ENCODE data around the gene ZC3H14.
A peak's percentile ranks its signal among the peaks of the same experiment; 100 is the strongest.
"Not testable (repeated sequence)": the region's sequence is repeated elsewhere in the genome, so short reads cannot be mapped to it uniquely, and the experiment has no call there.

Gene ZC3H14
- total RNA-seq: 34.1 to 44.3 (median 40.1) reads per million in 3 donors

GRCh38 chr14:88562831-88563686 is at the start of gene ZC3H14:
Gene ZC3H14, plus strand, starts transcription at chr14:88563037. Its CDS starts 97 bp downstream, at chr14:88563134.
- Histone ChIP-seq H3K9me3 (ENCODE audit: control insufficient read depth, low read length) (no peaks in the 10 kb centered on the region), H3K4me1 (ENCODE audit: control insufficient read depth, insufficient read depth, low read length, poor library complexity, severe bottlenecking) (peaks cover 13% of the 10 kb centered on the region), H3K27me3 (replicated peaks; ENCODE audit: control insufficient read depth, insufficient read depth, low read length, poor library complexity, severe bottlenecking) (no peaks in the 10 kb centered on the region), H3K36me3 (ENCODE audit: control insufficient read depth, insufficient read depth, low read length) (no peaks in the 10 kb centered on the region), H3K27ac (ENCODE audit: insufficient read depth, low read length, poor library complexity, severe bottlenecking) (peak within 1 kb of the TSS; percentile 62), H3K4me3 (ENCODE audit: insufficient read depth, low read depth, low read length, poor library complexity, severe bottlenecking) (peak within 1 kb of the TSS; percentile 92)
- peak; percentile 75 to 79 (median 76) for DNase-seq

GRCh38 chr14:88515499-88516221 is 47.2 kb upstream of the ZC3H14 start:
- Histone ChIP-seq H3K9me3 (ENCODE audit: control insufficient read depth, low read length) (no peaks in the 10 kb centered on the region), H3K27me3 (replicated peaks; ENCODE audit: control insufficient read depth, insufficient read depth, low read length, poor library complexity, severe bottlenecking) (peaks cover 3% of the 10 kb centered on the region), H3K4me3 (ENCODE audit: insufficient read depth, low read depth, low read length, poor library complexity, severe bottlenecking) (no peak overlapping the region), H3K36me3 (ENCODE audit: control insufficient read depth, insufficient read depth, low read length) (no peaks in the 10 kb centered on the region), H3K27ac (ENCODE audit: insufficient read depth, low read length, poor library complexity, severe bottlenecking) (no peak overlapping the region), H3K4me1 (ENCODE audit: control insufficient read depth, insufficient read depth, low read length, poor library complexity, severe bottlenecking) (no peaks in the 10 kb centered on the region)
- DNase-seq: no peak

DNA sequence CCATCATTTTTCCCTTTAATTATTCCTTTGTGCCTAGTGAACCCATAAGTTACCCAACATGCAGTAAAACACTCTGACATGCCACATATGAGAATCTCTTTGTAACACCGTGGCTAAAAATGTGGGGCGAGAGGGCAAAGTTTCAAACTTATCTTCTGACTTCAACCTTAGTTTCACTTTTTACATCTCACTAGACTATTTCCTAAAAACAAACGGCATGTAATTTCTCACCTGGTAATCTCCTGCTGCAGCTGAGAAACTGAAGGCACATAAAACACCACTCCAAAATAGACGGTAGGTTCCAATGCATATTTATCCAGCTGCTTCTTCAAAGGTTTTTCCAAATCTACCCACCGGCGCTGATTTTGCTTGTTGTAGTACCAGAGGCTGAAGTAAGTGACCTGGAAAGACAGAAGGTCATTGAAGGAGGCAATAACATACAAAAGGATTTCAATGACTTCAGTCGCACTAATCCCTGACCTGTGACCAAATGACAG is 45.9 kb upstream of the ZC3H14 start:
- DNase-seq: no peak
- peaks cover 3% of the 10 kb centered on the region for H3K27me3 ChIP-seq (replicated peaks; ENCODE audit: control insufficient read depth, insufficient read depth, low read length, poor library complexity, severe bottlenecking)
- H3K27ac ChIP-seq (ENCODE audit: insufficient read depth, low read length, poor library complexity, severe bottlenecking): no peak overlapping the region
- H3K4me3 ChIP-seq (ENCODE audit: insufficient read depth, low read depth, low read length, poor library complexity, severe bottlenecking): no peak overlapping the region
- H3K9me3 ChIP-seq (ENCODE audit: control insufficient read depth, low read length): no peaks in the 10 kb centered on the region
- H3K4me1 ChIP-seq (ENCODE audit: control insufficient read depth, insufficient read depth, low read length, poor library complexity, severe bottlenecking): no peaks in the 10 kb centered on the region
- H3K36me3 ChIP-seq (ENCODE audit: control insufficient read depth, insufficient read depth, low read length): no peaks in the 10 kb centered on the region

- Histone ChIP-seq H3K27ac (ENCODE audit: insufficient read depth, low read length, poor library complexity, severe bottlenecking) (no peak overlapping the region), H3K27me3 (replicated peaks; ENCODE audit: control insufficient read depth, insufficient read depth, low read length, poor library complexity, severe bottlenecking) (no peaks in the 10 kb centered on the region), H3K4me1 (ENCODE audit: control insufficient read depth, insufficient read depth, low read length, poor library complexity, severe bottlenecking) (no peaks in the 10 kb centered on the region), H3K9me3 (ENCODE audit: control insufficient read depth, low read length) (no peaks in the 10 kb centered on the region), H3K36me3 (ENCODE audit: control insufficient read depth, insufficient read depth, low read length) (no peaks in the 10 kb centered on the region), H3K4me3 (ENCODE audit: insufficient read depth, low read depth, low read length, poor library complexity, severe bottlenecking) (no peak overlapping the region)
- no peak for DNase-seq
Observed at GRCh38 chr14:88518592-88519512, 44.0 kb upstream of the ZC3H14 start.

DNA sequence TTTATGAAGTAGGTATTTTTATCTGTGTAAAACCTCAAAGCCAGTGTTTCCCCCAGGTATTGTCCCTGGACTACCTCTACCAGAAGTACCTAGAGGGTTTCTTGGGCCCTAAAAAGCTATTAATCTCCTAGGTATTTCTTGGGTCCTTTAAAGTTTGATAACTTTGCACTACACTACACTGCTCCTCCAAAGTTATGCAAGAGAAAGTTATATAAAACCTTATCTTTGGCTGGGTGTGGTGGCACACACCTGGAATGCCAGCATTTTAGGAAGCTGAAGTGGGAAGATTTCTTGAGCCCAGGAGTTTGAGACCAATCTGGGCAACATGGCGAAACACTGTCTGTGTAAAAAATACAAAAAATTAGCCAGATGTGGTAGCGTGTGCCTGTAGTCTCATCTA is 42.9 kb upstream of the ZC3H14 start:
- no peaks in the 10 kb centered on the region for H3K4me1 ChIP-seq (ENCODE audit: control insufficient read depth, insufficient read depth, low read length, poor library complexity, severe bottlenecking)
- no peaks in the 10 kb centered on the region for H3K9me3 ChIP-seq (ENCODE audit: control insufficient read depth, low read length)
- no peak overlapping the region for H3K4me3 ChIP-seq (ENCODE audit: insufficient read depth, low read depth, low read length, poor library complexity, severe bottlenecking)
- DNase-seq: no peak
- no peaks in the 10 kb centered on the region for H3K27me3 ChIP-seq (replicated peaks; ENCODE audit: control insufficient read depth, insufficient read depth, low read length, poor library complexity, severe bottlenecking)
- no peak overlapping the region for H3K27ac ChIP-seq (ENCODE audit: insufficient read depth, low read length, poor library complexity, severe bottlenecking)
- H3K36me3 ChIP-seq (ENCODE audit: control insufficient read depth, insufficient read depth, low read length): no peaks in the 10 kb centered on the region

GRCh38 chr14:88521818-88522217 is 41.0 kb upstream of the ZC3H14 start:
- no peaks in the 10 kb centered on the region for H3K36me3 ChIP-seq (ENCODE audit: control insufficient read depth, insufficient read depth, low read length)
- H3K4me3 ChIP-seq (ENCODE audit: insufficient read depth, low read depth, low read length, poor library complexity, severe bottlenecking): no peak overlapping the region
- DNase-seq: no peak
- H3K27me3 ChIP-seq (replicated peaks; ENCODE audit: control insufficient read depth, insufficient read depth, low read length, poor library complexity, severe bottlenecking): no peaks in the 10 kb centered on the region
- no peak overlapping the region for H3K27ac ChIP-seq (ENCODE audit: insufficient read depth, low read length, poor library complexity, severe bottlenecking)
- H3K9me3 ChIP-seq (ENCODE audit: control insufficient read depth, low read length): no peaks in the 10 kb centered on the region
- H3K4me1 ChIP-seq (ENCODE audit: control insufficient read depth, insufficient read depth, low read length, poor library complexity, severe bottlenecking): no peaks in the 10 kb centered on the region

DNA sequence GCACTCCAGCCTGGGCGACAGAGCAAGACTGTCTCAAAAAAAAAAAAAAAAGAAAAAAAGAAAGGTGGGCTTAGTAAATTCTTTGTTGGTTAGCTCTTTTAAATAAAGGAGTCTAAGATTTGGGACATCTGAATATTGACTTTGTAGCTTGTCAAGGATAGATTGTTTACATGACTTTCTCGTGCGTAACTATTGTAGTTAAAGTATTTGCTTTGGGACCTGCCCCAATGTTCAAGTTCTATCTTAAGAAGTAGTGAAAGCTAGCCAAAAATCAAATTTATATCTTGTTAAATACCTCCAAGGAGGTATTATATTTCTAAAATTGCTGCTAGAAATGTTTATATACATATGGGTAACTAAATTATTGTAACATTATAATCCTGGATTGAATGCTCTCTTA is 40.4 kb upstream of the ZC3H14 start:
- H3K27me3 ChIP-seq (replicated peaks; ENCODE audit: control insufficient read depth, insufficient read depth, low read length, poor library complexity, severe bottlenecking): no peaks in the 10 kb centered on the region
- H3K4me3 ChIP-seq (ENCODE audit: insufficient read depth, low read depth, low read length, poor library complexity, severe bottlenecking): no peak overlapping the region
- no peak overlapping the region for H3K27ac ChIP-seq (ENCODE audit: insufficient read depth, low read length, poor library complexity, severe bottlenecking)
- no peaks in the 10 kb centered on the region for H3K9me3 ChIP-seq (ENCODE audit: control insufficient read depth, low read length)
- no peak for DNase-seq
- no peaks in the 10 kb centered on the region for H3K36me3 ChIP-seq (ENCODE audit: control insufficient read depth, insufficient read depth, low read length)
- H3K4me1 ChIP-seq (ENCODE audit: control insufficient read depth, insufficient read depth, low read length, poor library complexity, severe bottlenecking): no peaks in the 10 kb centered on the region

GRCh38 chr14:88529889-88530288 is 32.9 kb upstream of the ZC3H14 start:
- H3K9me3 ChIP-seq (ENCODE audit: control insufficient read depth, low read length): not testable (repeated sequence)

DNA sequence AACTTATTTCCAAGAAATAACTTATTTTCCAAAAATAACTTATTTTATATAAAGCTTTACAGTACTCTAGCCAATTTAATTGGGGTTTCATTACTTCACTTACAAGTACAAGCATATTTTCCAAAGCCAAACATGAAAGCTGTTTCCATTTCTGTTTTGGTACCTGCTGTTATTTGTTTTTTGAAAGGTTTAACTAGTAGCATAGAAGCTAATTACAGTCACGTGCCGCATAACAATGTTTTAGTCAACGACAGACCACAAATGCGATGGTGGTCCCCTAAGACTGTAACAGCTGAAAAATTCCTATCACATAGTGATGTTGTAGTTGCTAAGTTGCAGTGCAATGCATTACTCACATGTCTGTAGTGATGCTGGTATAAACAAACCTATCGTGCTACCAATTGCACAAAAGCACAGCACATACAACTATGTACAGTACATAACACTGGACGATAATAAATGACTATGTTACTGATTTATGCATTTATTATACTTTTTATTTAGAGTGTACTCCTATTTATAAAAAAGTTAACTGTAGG is 29.7 kb upstream of the ZC3H14 start:
- H3K27me3 ChIP-seq (replicated peaks; ENCODE audit: control insufficient read depth, insufficient read depth, low read length, poor library complexity, severe bottlenecking): no peaks in the 10 kb centered on the region
- no peak for DNase-seq
- H3K4me1 ChIP-seq (ENCODE audit: control insufficient read depth, insufficient read depth, low read length, poor library complexity, severe bottlenecking): no peaks in the 10 kb centered on the region
- H3K36me3 ChIP-seq (ENCODE audit: control insufficient read depth, insufficient read depth, low read length): no peaks in the 10 kb centered on the region
- H3K27ac ChIP-seq (ENCODE audit: insufficient read depth, low read length, poor library complexity, severe bottlenecking): no peak overlapping the region
- peaks cover 5% of the 10 kb centered on the region for H3K9me3 ChIP-seq (ENCODE audit: control insufficient read depth, low read length)
- no peak overlapping the region for H3K4me3 ChIP-seq (ENCODE audit: insufficient read depth, low read depth, low read length, poor library complexity, severe bottlenecking)

More at GRCh38 chr14:88529889-88530288, 32.9 kb upstream of the ZC3H14 start:
- not testable (repeated sequence) for H3K4me3 ChIP-seq (ENCODE audit: insufficient read depth, low read depth, low read length, poor library complexity, severe bottlenecking); H3K4me1 ChIP-seq (ENCODE audit: control insufficient read depth, insufficient read depth, low read length, poor library complexity, severe bottlenecking); H3K27me3 ChIP-seq (replicated peaks; ENCODE audit: control insufficient read depth, insufficient read depth, low read length, poor library complexity, severe bottlenecking); H3K27ac ChIP-seq (ENCODE audit: insufficient read depth, low read length, poor library complexity, severe bottlenecking); DNase-seq; H3K36me3 ChIP-seq (ENCODE audit: control insufficient read depth, insufficient read depth, low read length)

All from effector memory CD4-positive, alpha-beta T cell (primary cell).